ENCODE data around the gene WNT3. TPM values are rescaled to one million over a fixed set of nuclear protein-coding genes. Genes with fewer than 3 reads are reported as not detected.

The WNT3 gene
- total and polyA plus RNA-seq, 2 of the 8 experiments (the other 6 are each of a cell fraction or from before 2014, with no cell fraction given): 0.56 to 2.0 TPM

- Histone ChIP-seq H2AFZ (ENCODE audit: low read length) (no peak overlapping the region), H3K4me1 (replicated peaks in 1 of 4; ENCODE audit: control insufficient read depth in 3 of 4, insufficient read depth in 4 of 4, low read length in 3 of 4) (no peaks in the 10 kb centered on the region), H3K4me2 (ENCODE audit: insufficient read depth in 1 of 2, low read depth in 2 of 2, low read length in 2 of 2) (no peak overlapping the region), H3K18ac (ENCODE audit: extremely low read depth, low read length) (no peak overlapping the region), H2BK12ac (ENCODE audit: low read depth, low read length) (no peak overlapping the region), H3K79me2 (ENCODE audit: control insufficient read depth in 1 of 2, insufficient read depth in 2 of 2, low read length in 2 of 2) (no peaks in the 10 kb centered on the region), H3K9ac (replicated peaks in 1 of 4; ENCODE audit: extremely low read depth in 1 of 4, low read depth in 3 of 4, low read length in 3 of 4) (no peak overlapping the region), H4K8ac (ENCODE audit: extremely low read depth, insufficient read depth, low read length) (no peak overlapping the region), H3K23ac (ENCODE audit: insufficient read length) (no peak overlapping the region), H3K4me3 (ENCODE audit: extremely low read depth in 1 of 4, insufficient read depth in 2 of 4, low read depth in 3 of 4, low read length in 4 of 4) (no peak overlapping the region), H2BK20ac (ENCODE audit: low read length) (no peak overlapping the region), H4K20me1 (replicated peaks in 1 of 2; ENCODE audit: control insufficient read depth in 1 of 2, insufficient read depth in 2 of 2, low read length in 2 of 2) (no peaks in the 10 kb centered on the region), H3K36me3 (ENCODE audit: control insufficient read depth in 2 of 4, insufficient read depth in 4 of 4, low read length in 3 of 4) (no peaks in the 10 kb centered on the region), H2BK5ac (ENCODE audit: low read depth, low read length) (no peak overlapping the region), H3K4ac (replicated peaks; ENCODE audit: insufficient read length, low read depth, low read length) (no peak overlapping the region), H3K23me2 (ENCODE audit: low read depth, low read length) (no peaks in the 10 kb centered on the region), H3K79me1 (ENCODE audit: low read depth, low read length) (no peaks in the 10 kb centered on the region), H3K14ac (ENCODE audit: insufficient read length) (no peak overlapping the region), H3K9me3 (ENCODE audit: insufficient read depth in 2 of 2, low read depth in 1 of 2, low read length in 1 of 2) (no peaks in the 10 kb centered on the region), H3K27me3 (replicated peaks in 1 of 4; ENCODE audit: control insufficient read depth in 3 of 4, extremely low read depth in 1 of 4, insufficient read depth in 3 of 4, low read length in 3 of 4) (no peaks in the 10 kb centered on the region), H3K27ac (ENCODE audit: low read depth, low read length) (no peak overlapping the region), H4K5ac (ENCODE audit: insufficient read length, low read depth, low read length) (no peak overlapping the region), H4K91ac (replicated peaks; ENCODE audit: insufficient read length, low read length) (no peak overlapping the region), H2AK5ac (ENCODE audit: low read depth, low read length) (no peak overlapping the region), H2BK120ac (replicated peaks; ENCODE audit: low read depth, low read length) (no peak overlapping the region), H2BK15ac (ENCODE audit: low read length) (no peak overlapping the region), H3K56ac (replicated peaks; ENCODE audit: insufficient read length, low read depth, low read length) (no peak overlapping the region)
- ChIA-PET CTCF (ENCODE audit: partially characterized antibody) (interaction anchor here (0.8 to 2.2 kb wide), 3 partner anchors 12 to 37 kb away, joined by 3 to 6 read pairs (median 3); no protein-coding TSS in a partner anchor), POLR2A (ENCODE audit: partially characterized antibody) (interaction anchor here (1.1 kb wide), 1 partner anchor 18 kb away, joined by 3 read pairs; no protein-coding TSS in a partner anchor)
- FAIRE-seq (no peak), DNase-seq (ENCODE audit: low read depth in 1 of 2, low spot score in 2 of 2) (no peak)
- WGBS, 2 experiments (ENCODE audit: extremely low coverage in 1 of 2, insufficient coverage in 1 of 2, insufficient read length in 1 of 2, insufficient replicate concordance in 2 of 2, low coverage in 1 of 2, low lambda C conversion rate in 2 of 2, missing lambda C conversion rate in 1 of 2): 74% methylated on average over 7 of the region's 7 CpGs; no CpG with 5 or more reads in 1 of the 2 experiments
- TF ChIP-seq JUN (IDR thresholded peaks at IDR 0.05; ENCODE audit: low read depth, low read length): no peak
- TF ChIP-seq SP2 (IDR thresholded peaks at IDR 0.05; ENCODE audit: low read length): no peak
- TF ChIP-seq YY1 (IDR thresholded peaks at IDR 0.05; ENCODE audit: low read depth, low read length): no peak
These were observed 15.7 kb downstream of the WNT3 start for GRCh38 chr17:46802800-46803199.

All from H1 (cell line).